Measurements from ENCODE around the gene STK32B. TPM values are rescaled to one million over a fixed set of nuclear protein-coding genes. Genes with fewer than 3 reads are reported as not detected.

Gene STK32B
- total and polyA plus RNA-seq, 2 of the 8 experiments (the other 6 are each of a cell fraction or from before 2014, with no cell fraction given), result 2.3 to 2.5 TPM

DNA sequence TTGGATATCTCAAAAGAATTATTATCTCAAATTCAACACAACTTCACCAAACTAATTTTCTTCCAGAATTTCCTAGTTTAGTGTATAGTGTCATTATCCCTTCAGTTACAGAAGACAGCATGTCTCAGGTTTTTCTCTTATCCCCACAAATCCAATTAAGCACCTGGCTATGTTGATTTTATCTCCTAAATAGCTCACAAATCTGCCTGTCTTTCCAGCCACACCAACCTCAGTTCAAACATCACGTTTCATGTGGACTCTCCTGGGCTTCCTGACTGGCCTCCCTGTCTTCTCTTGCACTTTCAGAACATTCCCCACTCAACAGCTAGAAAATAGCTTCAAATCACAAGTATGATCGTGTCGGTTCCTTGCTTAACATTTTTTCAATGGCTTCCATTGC is 14.8 kb downstream of the STK32B start:
- Histone ChIP-seq H2AFZ (ENCODE audit: low read length) (no peak overlapping the region), H3K9ac (replicated peaks in 1 of 4; ENCODE audit: extremely low read depth in 1 of 4, low read depth in 3 of 4, low read length in 3 of 4) (no peak overlapping the region), H4K8ac (ENCODE audit: extremely low read depth, insufficient read depth, low read length) (no peak overlapping the region), H3K23ac (ENCODE audit: insufficient read length) (no peak overlapping the region), H3K18ac (ENCODE audit: extremely low read depth, low read length) (no peak overlapping the region), H2BK12ac (ENCODE audit: low read depth, low read length) (no peak overlapping the region), H4K91ac (replicated peaks; ENCODE audit: insufficient read length, low read length) (no peak overlapping the region), H3K27me3 (replicated peaks in 1 of 4; ENCODE audit: control insufficient read depth in 3 of 4, extremely low read depth in 1 of 4, insufficient read depth in 3 of 4, low read length in 3 of 4) (no peaks in the 10 kb centered on the region), H3K4me1 (replicated peaks in 1 of 4; ENCODE audit: control insufficient read depth in 3 of 4, insufficient read depth in 4 of 4, low read length in 3 of 4) (peaks cover 0 to 4% (median 0%) of the 10 kb centered on the region in 4 experiments; a peak in 1 of 7 replicates), H2AK5ac (ENCODE audit: low read depth, low read length) (no peak overlapping the region), H4K20me1 (replicated peaks in 1 of 2; ENCODE audit: control insufficient read depth in 1 of 2, insufficient read depth in 2 of 2, low read length in 2 of 2) (no peaks in the 10 kb centered on the region), H3K79me2 (ENCODE audit: control insufficient read depth in 1 of 2, insufficient read depth in 2 of 2, low read length in 2 of 2) (no peaks in the 10 kb centered on the region), H2BK20ac (ENCODE audit: low read length) (no peak overlapping the region), H3K4ac (replicated peaks; ENCODE audit: insufficient read length, low read depth, low read length) (no peak overlapping the region), H3K36me3 (ENCODE audit: control insufficient read depth in 2 of 4, insufficient read depth in 4 of 4, low read length in 3 of 4) (no peaks in the 10 kb centered on the region), H3K4me3 (ENCODE audit: extremely low read depth in 1 of 4, insufficient read depth in 2 of 4, low read depth in 3 of 4, low read length in 4 of 4) (no peak overlapping the region), H2BK15ac (ENCODE audit: low read length) (no peak overlapping the region), H3K79me1 (ENCODE audit: low read depth, low read length) (no peaks in the 10 kb centered on the region), H4K5ac (ENCODE audit: insufficient read length, low read depth, low read length) (no peak overlapping the region), H3K23me2 (ENCODE audit: low read depth, low read length) (no peaks in the 10 kb centered on the region), H3K9me3 (ENCODE audit: insufficient read depth in 2 of 2, low read depth in 1 of 2, low read length in 1 of 2) (peaks cover 4 to 9% of the 10 kb centered on the region in 2 experiments; a peak in 2 of 4 replicates), H2BK120ac (replicated peaks; ENCODE audit: low read depth, low read length) (no peak overlapping the region), H3K27ac (ENCODE audit: low read depth, low read length) (no peak overlapping the region), H2BK5ac (ENCODE audit: low read depth, low read length) (no peak overlapping the region), H3K14ac (ENCODE audit: insufficient read length) (no peak overlapping the region), H3K4me2 (ENCODE audit: insufficient read depth in 1 of 2, low read depth in 2 of 2, low read length in 2 of 2) (no peak overlapping the region), H3K56ac (replicated peaks; ENCODE audit: insufficient read length, low read depth, low read length) (no peak overlapping the region)
- ChIA-PET CTCF (ENCODE audit: partially characterized antibody) (interaction anchor here (0.6 to 1.6 kb wide), 3 partner anchors 9 to 925 kb away, joined by 3 to 6 read pairs (median 5); no protein-coding TSS in a partner anchor), POLR2A (ENCODE audit: partially characterized antibody) (no interaction called here)
- no peak for TF ChIP-seq CBX5 (IDR thresholded peaks at IDR 0.05; ENCODE audit: low read depth, low read length)
- no peak for TF ChIP-seq TAF1 (IDR thresholded peaks at IDR 0.05; ENCODE audit: low read depth, low read length)
- no peak for TF ChIP-seq HDAC2 (IDR thresholded peaks at IDR 0.05; ENCODE audit: borderline replicate concordance in 1 of 2, low read depth in 2 of 2, low read length in 2 of 2)
- no peak for TF ChIP-seq FOSL1 (IDR thresholded peaks at IDR 0.05; ENCODE audit: insufficient read depth, low read depth, low read length)
- no peak for TF ChIP-seq RFX5 (IDR thresholded peaks at IDR 0.05; ENCODE audit: borderline replicate concordance, low read depth, low read length)
- TF ChIP-seq SIX5 (IDR thresholded peaks at IDR 0.05; ENCODE audit: low read depth, low read length), result no peak
- DNase-seq (ENCODE audit: low read depth in 1 of 2, low spot score in 2 of 2), result no peak
- 83% methylated on average over 3 of the region's 3 CpGs; no CpG with 5 or more reads in 1 of the 2 experiments for WGBS, 2 experiments (ENCODE audit: extremely low coverage in 1 of 2, insufficient coverage in 1 of 2, insufficient read length in 1 of 2, insufficient replicate concordance in 2 of 2, low coverage in 1 of 2, low lambda C conversion rate in 2 of 2, missing lambda C conversion rate in 1 of 2)
- FAIRE-seq, result no peak

Measured in H1 (cell line).